ENCODE data around the gene MATCAP1. TPM values are rescaled to one million over a fixed set of nuclear protein-coding genes. Genes with fewer than 3 reads are reported as not detected.

The MATCAP1 gene
- polyA plus RNA-seq, 4 donors = 32.5 to 42.1 (median 36.5) TPM

- no peak for DNase-seq (ENCODE audit: low read depth in 4 of 4, low spot score in 3 of 4)
These were observed 38.0 kb downstream of the MATCAP1 start for GRCh38 chr16:67145746-67146145.

DNA sequence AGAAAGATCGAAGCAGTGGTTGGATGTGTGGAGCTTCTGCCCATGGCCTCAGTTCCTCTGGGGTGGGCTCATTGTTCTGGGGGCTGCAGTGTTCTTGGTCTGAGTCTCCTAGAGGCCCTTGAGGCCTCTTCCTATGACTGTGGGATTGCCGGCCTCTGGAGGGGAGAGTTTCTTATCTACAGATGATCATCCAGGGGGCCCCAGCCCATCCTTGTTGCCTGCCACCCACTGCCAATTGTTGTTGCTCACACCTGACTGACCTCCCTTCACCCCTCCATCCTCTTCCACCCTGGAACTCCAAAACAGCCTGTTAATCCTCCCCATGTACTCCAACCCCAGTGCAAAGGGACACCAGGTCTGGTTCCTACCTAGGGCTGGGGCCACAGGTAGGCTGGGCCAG, 38.8 kb downstream of the MATCAP1 start:
- DNase-seq (ENCODE audit: low read depth in 4 of 4, low spot score in 3 of 4) = no peak

- no peak for DNase-seq (ENCODE audit: low read depth in 4 of 4, low spot score in 3 of 4)
These were observed 41.4 kb downstream of the MATCAP1 start for GRCh38 chr16:67142342-67142741.

DNA sequence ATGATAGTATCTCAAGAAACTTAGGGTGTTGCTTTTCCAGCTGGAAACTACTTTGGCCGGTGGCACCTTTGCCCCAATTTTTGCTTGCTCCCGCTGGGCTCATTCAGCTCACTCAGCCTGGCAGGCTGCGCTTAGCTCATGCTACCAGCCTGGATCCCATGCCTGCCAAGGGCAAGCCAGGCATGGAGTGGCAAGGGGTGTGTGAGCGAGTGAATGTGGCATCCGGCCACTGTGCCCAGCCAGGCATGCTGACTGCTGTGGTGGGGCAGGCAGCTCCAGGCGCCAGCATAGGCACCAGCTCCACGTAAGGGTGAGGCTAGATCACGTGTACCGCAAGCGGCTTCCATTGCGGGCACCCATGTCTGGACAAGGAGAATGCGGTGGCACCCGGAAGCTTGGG, 42.4 kb downstream of the MATCAP1 start:
- DNase-seq (ENCODE audit: low read depth in 4 of 4, low spot score in 3 of 4) = no peak

- no peak for DNase-seq (ENCODE audit: low read depth in 4 of 4, low spot score in 3 of 4)
These were observed 46.2 kb downstream of the MATCAP1 start for GRCh38 chr16:67137605-67138004.

DNA sequence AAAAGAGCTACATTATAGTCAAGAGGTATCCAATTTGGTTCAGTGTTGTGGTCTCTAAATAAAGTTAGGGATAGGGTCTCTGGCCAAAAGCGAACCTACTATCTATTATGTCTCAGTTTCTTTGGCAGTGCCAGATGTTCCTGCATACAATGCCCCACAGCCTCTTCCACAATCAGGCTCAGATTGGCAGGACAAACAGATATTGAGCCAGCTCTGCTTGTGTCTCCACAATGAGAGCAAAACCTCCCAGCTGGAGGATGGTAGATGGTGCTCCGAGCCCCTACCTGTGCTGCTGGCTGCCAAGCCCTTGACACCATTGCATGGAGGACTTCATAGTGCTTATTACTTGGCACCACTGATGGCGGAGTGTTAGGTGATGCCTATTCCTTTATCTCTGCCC, 54.3 kb downstream of the MATCAP1 start:
- no peak for DNase-seq (ENCODE audit: low read depth in 4 of 4, low spot score in 3 of 4)

DNA sequence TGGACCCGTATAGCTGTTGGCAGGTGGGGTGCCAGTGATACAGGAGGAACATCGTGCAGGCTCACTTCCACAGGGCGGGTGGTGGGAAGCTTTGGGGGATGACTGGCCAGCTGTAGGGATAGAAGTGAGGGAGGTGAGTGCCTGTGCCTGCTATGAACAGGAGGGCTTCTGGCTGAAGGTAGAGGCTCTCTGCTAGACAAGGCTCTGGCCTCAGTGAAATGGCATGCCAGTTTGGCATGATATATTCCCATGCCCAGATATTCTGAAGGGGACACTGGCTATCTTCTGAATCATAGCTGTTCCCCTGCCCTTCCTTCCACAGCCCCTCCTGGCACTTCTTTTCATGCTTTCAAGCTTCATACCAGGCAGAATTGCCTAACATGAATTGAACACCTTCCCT, 54.9 kb downstream of the MATCAP1 start:
- DNase-seq (ENCODE audit: low read depth in 4 of 4, low spot score in 3 of 4) = no peak

- no peak for DNase-seq (ENCODE audit: low read depth in 4 of 4, low spot score in 3 of 4)
These were observed 55.3 kb downstream of the MATCAP1 start for GRCh38 chr16:67128417-67128816.

Other genes with a start within 250 kb of the MATCAP1 start
- 100 to 1,000 TPM in 1 of 4 donors, 10 to 100 TPM in 3; 79.0 to 120 (median 90.3) TPM for gene CIAO2B, start 249.6 kb downstream of the MATCAP1 start, polyA plus RNA-seq (ENCODE audit: insufficient read length in 4 of 4)
- gene CES2, start 248.4 kb downstream of the MATCAP1 start, polyA plus RNA-seq (ENCODE audit: insufficient read length in 4 of 4) = 10 to 100 TPM; 39.8 to 47.0 (median 42.7) TPM
- gene CES3, start 222.7 kb downstream of the MATCAP1 start, polyA plus RNA-seq (ENCODE audit: insufficient read length in 4 of 4) = 1 to 10 TPM; 1.8 to 3.6 (median 2.4) TPM
- gene CES4A, start 195.4 kb downstream of the MATCAP1 start, polyA plus RNA-seq (ENCODE audit: insufficient read length in 4 of 4) = 1 to 10 TPM; 6.7 to 9.5 (median 7.8) TPM
- gene CBFB, start 154.8 kb downstream of the MATCAP1 start, polyA plus RNA-seq (ENCODE audit: insufficient read length in 4 of 4) = 10 to 100 TPM; 62.5 to 74.1 (median 66.5) TPM
- 10 to 100 TPM; 21.1 to 24.2 (median 22.5) TPM for gene PHAF1, start 74.0 kb downstream of the MATCAP1 start, polyA plus RNA-seq (ENCODE audit: insufficient read length in 4 of 4)
- gene B3GNT9, start 33.0 kb downstream of the MATCAP1 start, polyA plus RNA-seq (ENCODE audit: insufficient read length in 4 of 4) = 10 to 100 TPM in 3 of 4 donors, 1 to 10 TPM in 1; 8.4 to 11.9 (median 10.9) TPM
- gene TRADD, start 24.1 kb downstream of the MATCAP1 start, polyA plus RNA-seq (ENCODE audit: insufficient read length in 4 of 4) = 1 to 10 TPM; 3.9 to 7.2 (median 4.5) TPM
- 1 to 10 TPM; 1.0 to 1.8 (median 1.4) TPM for gene FBXL8, start 24.0 kb downstream of the MATCAP1 start, polyA plus RNA-seq (ENCODE audit: insufficient read length in 4 of 4)
- 1 to 10 TPM; 1.4 to 3.5 (median 2.7) TPM for gene HSF4, start 19.2 kb downstream of the MATCAP1 start, polyA plus RNA-seq (ENCODE audit: insufficient read length in 4 of 4)
- gene NOL3, start 13.4 kb downstream of the MATCAP1 start, polyA plus RNA-seq (ENCODE audit: insufficient read length in 4 of 4) = 1 to 10 TPM; 2.2 to 6.2 (median 4.8) TPM
- gene EXOC3L1, start 6.2 kb upstream of the MATCAP1 start, polyA plus RNA-seq (ENCODE audit: insufficient read length in 4 of 4) = 1 to 10 TPM; 4.6 to 7.8 (median 5.3) TPM
- gene E2F4, start 8.2 kb upstream of the MATCAP1 start, polyA plus RNA-seq (ENCODE audit: insufficient read length in 4 of 4) = 10 to 100 TPM; 58.6 to 64.1 (median 60.1) TPM
- 1 to 10 TPM; 4.1 to 7.5 (median 5.8) TPM for gene ELMO3, start 15.2 kb upstream of the MATCAP1 start, polyA plus RNA-seq (ENCODE audit: insufficient read length in 4 of 4)
- gene TMEM208, start 43.2 kb upstream of the MATCAP1 start, polyA plus RNA-seq (ENCODE audit: insufficient read length in 4 of 4) = 10 to 100 TPM; 40.3 to 50.6 (median 41.4) TPM
- gene FHOD1, start 63.5 kb upstream of the MATCAP1 start, polyA plus RNA-seq (ENCODE audit: insufficient read length in 4 of 4) = 10 to 100 TPM; 33.4 to 49.1 (median 38.7) TPM
- 1 to 10 TPM; 2.9 to 3.9 (median 3.4) TPM for gene SLC9A5, start 65.0 kb upstream of the MATCAP1 start, polyA plus RNA-seq (ENCODE audit: insufficient read length in 4 of 4)
- 10 to 100 TPM; 11.5 to 16.4 (median 13.8) TPM for gene PLEKHG4, start 95.6 kb upstream of the MATCAP1 start, polyA plus RNA-seq (ENCODE audit: insufficient read length in 4 of 4)
- gene KCTD19, start 142.8 kb upstream of the MATCAP1 start, polyA plus RNA-seq (ENCODE audit: insufficient read length in 4 of 4) = 1 to 10 TPM in 1 of 4 donors, under 1 TPM in 3; 0.84 to 1.7 (median 0.88) TPM
- 1 to 10 TPM; 3.5 to 4.6 (median 3.9) TPM for gene LRRC36, start 142.9 kb upstream of the MATCAP1 start, polyA plus RNA-seq (ENCODE audit: insufficient read length in 4 of 4)
- gene TPPP3, start 209.5 kb upstream of the MATCAP1 start, polyA plus RNA-seq (ENCODE audit: insufficient read length in 4 of 4) = 10 to 100 TPM; 51.7 to 75.7 (median 60.2) TPM
- gene ZDHHC1, start 232.5 kb upstream of the MATCAP1 start, polyA plus RNA-seq (ENCODE audit: insufficient read length in 4 of 4) = 10 to 100 TPM; 13.2 to 16.8 (median 14.4) TPM
- 10 to 100 TPM; 49.6 to 57.9 (median 52.0) TPM for gene HSD11B2, start 247.2 kb upstream of the MATCAP1 start, polyA plus RNA-seq (ENCODE audit: insufficient read length in 4 of 4)